Measurements from ENCODE around the gene MYH11. TPM values are rescaled to one million over a fixed set of nuclear protein-coding genes. Genes with fewer than 3 reads are reported as not detected.

The MYH11 gene
- polyA plus RNA-seq (2013, experiment 1 of 2): 0.32 TPM
- polyA plus RNA-seq (2013, experiment 2 of 2): 0.66 TPM

GRCh38 chr16:15856901-15857698, at the start of gene MYH11:
Gene MYH11 (minus strand): TSS chr16:15857028. CDS start chr16:15838252, 18,776 bp downstream.
- H3K79me1 ChIP-seq (ENCODE audit: low read length): no peaks in the 10 kb centered on the region
- H3K9ac ChIP-seq (ENCODE audit: low read length): peak within 1 kb of the TSS; percentile 16
- peak within 1 kb of the TSS; percentile 78 for H3K56ac ChIP-seq (ENCODE audit: low read length)
- WGBS (ENCODE audit: extremely low coverage, insufficient coverage, low lambda C conversion rate): no CpG with 5 or more reads among the region's 49 CpGs
- peak within 1 kb of the TSS; percentile 35 for H3K4me2 ChIP-seq (ENCODE audit: low read length)
- H2BK120ac ChIP-seq (ENCODE audit: low read depth, low read length): no peak within 1 kb of the TSS
- peak; percentile 53 for DNase-seq
- H3K27me3 ChIP-seq (ENCODE audit: insufficient read depth, low read length, poor library complexity): peaks cover 19% of the 10 kb centered on the region
- no peaks in the 10 kb centered on the region for H3K4me1 ChIP-seq (ENCODE audit: control insufficient read depth, low read depth, low read length)
- no peak within 1 kb of the TSS for H2BK15ac ChIP-seq (replicated peaks; ENCODE audit: low read depth)
- H3K36me3 ChIP-seq (ENCODE audit: control insufficient read depth, insufficient read depth, low read length): no peaks in the 10 kb centered on the region
- H3K4ac ChIP-seq (ENCODE audit: low read depth, low read length): no peak within 1 kb of the TSS
- no peak within 1 kb of the TSS for H4K5ac ChIP-seq (ENCODE audit: low read length)
- no peak within 1 kb of the TSS for H3K27ac ChIP-seq (ENCODE audit: low read depth, low read length)
- H3K4me3 ChIP-seq (ENCODE audit: low read length): peak within 1 kb of the TSS; percentile 11
- no peaks in the 10 kb centered on the region for H3K79me2 ChIP-seq (ENCODE audit: control insufficient read depth, insufficient read depth, low read length)
- H3K18ac ChIP-seq (ENCODE audit: low read length): no peak within 1 kb of the TSS
- peak within 1 kb of the TSS; percentile 19 for H3K23ac ChIP-seq (ENCODE audit: low read length)
- no peak within 1 kb of the TSS for H4K8ac ChIP-seq (ENCODE audit: low read depth, low read length)
- H2AK5ac ChIP-seq (ENCODE audit: low read length): no peak within 1 kb of the TSS
- H2BK5ac ChIP-seq (ENCODE audit: low read length): no peak within 1 kb of the TSS

GRCh38 chr16:15906439-15906838, 49.6 kb upstream of the MYH11 start:
- Histone ChIP-seq H2AK5ac (ENCODE audit: low read length) (no peak overlapping the region), H3K4ac (ENCODE audit: low read depth, low read length) (no peak overlapping the region), H3K18ac (ENCODE audit: low read length) (no peak overlapping the region), H3K4me1 (ENCODE audit: control insufficient read depth, low read depth, low read length) (no peaks in the 10 kb centered on the region), H3K27ac (ENCODE audit: low read depth, low read length) (no peak overlapping the region), H3K36me3 (ENCODE audit: control insufficient read depth, insufficient read depth, low read length) (no peaks in the 10 kb centered on the region), H3K9ac (ENCODE audit: low read length) (no peak overlapping the region), H2BK15ac (replicated peaks; ENCODE audit: low read depth) (no peak overlapping the region), H3K79me2 (ENCODE audit: control insufficient read depth, insufficient read depth, low read length) (no peaks in the 10 kb centered on the region), H3K56ac (ENCODE audit: low read length) (no peak overlapping the region), H3K4me3 (ENCODE audit: low read length) (no peak overlapping the region), H2BK120ac (ENCODE audit: low read depth, low read length) (no peak overlapping the region), H2BK5ac (ENCODE audit: low read length) (no peak overlapping the region), H4K8ac (ENCODE audit: low read depth, low read length) (no peak overlapping the region), H3K23ac (ENCODE audit: low read length) (no peak overlapping the region), H4K5ac (ENCODE audit: low read length) (no peak overlapping the region), H3K79me1 (ENCODE audit: low read length) (no peaks in the 10 kb centered on the region), H3K27me3 (ENCODE audit: insufficient read depth, low read length, poor library complexity) (no peaks in the 10 kb centered on the region), H3K4me2 (ENCODE audit: low read length) (no peak overlapping the region)
- no CpG with 5 or more reads among the region's 2 CpGs for WGBS (ENCODE audit: extremely low coverage, insufficient coverage, low lambda C conversion rate)
- DNase-seq: no peak

- Histone ChIP-seq H2AK5ac (ENCODE audit: low read length) (no peak overlapping the region), H3K23ac (ENCODE audit: low read length) (no peak overlapping the region), H3K79me1 (ENCODE audit: low read length) (no peaks in the 10 kb centered on the region), H3K18ac (ENCODE audit: low read length) (no peak overlapping the region), H4K5ac (ENCODE audit: low read length) (no peak overlapping the region), H3K4ac (ENCODE audit: low read depth, low read length) (no peak overlapping the region), H3K4me2 (ENCODE audit: low read length) (no peak overlapping the region), H3K36me3 (ENCODE audit: control insufficient read depth, insufficient read depth, low read length) (no peaks in the 10 kb centered on the region), H3K79me2 (ENCODE audit: control insufficient read depth, insufficient read depth, low read length) (no peaks in the 10 kb centered on the region), H4K8ac (ENCODE audit: low read depth, low read length) (no peak overlapping the region), H3K27ac (ENCODE audit: low read depth, low read length) (no peak overlapping the region), H2BK15ac (replicated peaks; ENCODE audit: low read depth) (no peak overlapping the region), H2BK5ac (ENCODE audit: low read length) (no peak overlapping the region), H3K56ac (ENCODE audit: low read length) (no peak overlapping the region), H3K27me3 (ENCODE audit: insufficient read depth, low read length, poor library complexity) (no peaks in the 10 kb centered on the region), H2BK120ac (ENCODE audit: low read depth, low read length) (no peak overlapping the region), H3K4me3 (ENCODE audit: low read length) (no peak overlapping the region), H3K9ac (ENCODE audit: low read length) (no peak overlapping the region), H3K4me1 (ENCODE audit: control insufficient read depth, low read depth, low read length) (no peaks in the 10 kb centered on the region)
- no peak for DNase-seq
- no CpG with 5 or more reads among the region's 5 CpGs for WGBS (ENCODE audit: extremely low coverage, insufficient coverage, low lambda C conversion rate)
Observed at GRCh38 chr16:15903960-15904359, 47.1 kb upstream of the MYH11 start.

- Histone ChIP-seq H3K4me1 (ENCODE audit: control insufficient read depth, low read depth, low read length) (no peaks in the 10 kb centered on the region), H3K4ac (ENCODE audit: low read depth, low read length) (no peak overlapping the region), H3K36me3 (ENCODE audit: control insufficient read depth, insufficient read depth, low read length) (no peaks in the 10 kb centered on the region), H3K79me2 (ENCODE audit: control insufficient read depth, insufficient read depth, low read length) (no peaks in the 10 kb centered on the region), H3K27me3 (ENCODE audit: insufficient read depth, low read length, poor library complexity) (no peaks in the 10 kb centered on the region), H3K4me3 (ENCODE audit: low read length) (no peak overlapping the region), H2BK5ac (ENCODE audit: low read length) (no peak overlapping the region), H3K4me2 (ENCODE audit: low read length) (no peak overlapping the region), H4K8ac (ENCODE audit: low read depth, low read length) (no peak overlapping the region), H2BK120ac (ENCODE audit: low read depth, low read length) (no peak overlapping the region), H3K9ac (ENCODE audit: low read length) (no peak overlapping the region), H3K23ac (ENCODE audit: low read length) (no peak overlapping the region), H3K27ac (ENCODE audit: low read depth, low read length) (no peak overlapping the region), H2AK5ac (ENCODE audit: low read length) (no peak overlapping the region), H3K56ac (ENCODE audit: low read length) (no peak overlapping the region), H3K18ac (ENCODE audit: low read length) (no peak overlapping the region), H2BK15ac (replicated peaks; ENCODE audit: low read depth) (no peak overlapping the region), H4K5ac (ENCODE audit: low read length) (no peak overlapping the region), H3K79me1 (ENCODE audit: low read length) (no peaks in the 10 kb centered on the region)
- no peak for DNase-seq
- WGBS (ENCODE audit: extremely low coverage, insufficient coverage, low lambda C conversion rate): no CpG with 5 or more reads among the region's 6 CpGs
Observed at GRCh38 chr16:15900901-15901500, 44.2 kb upstream of the MYH11 start.

- Histone ChIP-seq H3K79me2 (ENCODE audit: control insufficient read depth, insufficient read depth, low read length) (no peaks in the 10 kb centered on the region), H3K79me1 (ENCODE audit: low read length) (no peaks in the 10 kb centered on the region), H3K56ac (ENCODE audit: low read length) (no peak overlapping the region), H3K9ac (ENCODE audit: low read length) (no peak overlapping the region), H3K27me3 (ENCODE audit: insufficient read depth, low read length, poor library complexity) (no peaks in the 10 kb centered on the region), H2AK5ac (ENCODE audit: low read length) (no peak overlapping the region), H2BK120ac (ENCODE audit: low read depth, low read length) (no peak overlapping the region), H3K18ac (ENCODE audit: low read length) (no peak overlapping the region), H3K4me2 (ENCODE audit: low read length) (no peak overlapping the region), H4K8ac (ENCODE audit: low read depth, low read length) (no peak overlapping the region), H2BK5ac (ENCODE audit: low read length) (no peak overlapping the region), H3K4me3 (ENCODE audit: low read length) (no peak overlapping the region), H3K27ac (ENCODE audit: low read depth, low read length) (no peak overlapping the region), H4K5ac (ENCODE audit: low read length) (no peak overlapping the region), H2BK15ac (replicated peaks; ENCODE audit: low read depth) (no peak overlapping the region), H3K36me3 (ENCODE audit: control insufficient read depth, insufficient read depth, low read length) (no peaks in the 10 kb centered on the region), H3K4me1 (ENCODE audit: control insufficient read depth, low read depth, low read length) (no peaks in the 10 kb centered on the region), H3K23ac (ENCODE audit: low read length) (no peak overlapping the region), H3K4ac (ENCODE audit: low read depth, low read length) (no peak overlapping the region)
- no peak for DNase-seq
- WGBS (ENCODE audit: extremely low coverage, insufficient coverage, low lambda C conversion rate): no CpG with 5 or more reads among the region's 3 CpGs
Observed at GRCh38 chr16:15900357-15900756, 43.5 kb upstream of the MYH11 start.
